ENCODE measurements around the gene ARHGEF7.

- TF ChIP-seq CTCF (optimal IDR thresholded peaks at IDR 0.05 in 1 of 3, IDR thresholded peaks at IDR 0.05 in 1 of 3, conservative IDR thresholded peaks at IDR 0.05 in 1 of 3; ENCODE audit: extremely low read depth in 1 of 3, insufficient read depth in 2 of 3, low read length in 3 of 3) = no peak
- TF ChIP-seq EZH2 (IDR thresholded peaks at IDR 0.05; ENCODE audit: low read length) = no peak
Measured at GRCh38 chr13:111314852-111315251, 199.7 kb downstream of the ARHGEF7 start.
